Hematopoietic multipotent progenitor cell treated with erythropoietin and hydrocortisone succinate and interleukin-3 and kit ligand, for 15 days (in vitro differentiated cells): ENCODE data around the gene F5.
"Not testable (repeated sequence)": the region's sequence is repeated elsewhere in the genome, so short reads cannot be mapped to it uniquely, and the experiment has no call there.

Source experiments
- DNase-seq: peaks from one replicate; pipeline ENCODE4 v3.0.0-alpha.2; 2015; ENCODE audit warnings: low spot score

The F5 gene

DNA sequence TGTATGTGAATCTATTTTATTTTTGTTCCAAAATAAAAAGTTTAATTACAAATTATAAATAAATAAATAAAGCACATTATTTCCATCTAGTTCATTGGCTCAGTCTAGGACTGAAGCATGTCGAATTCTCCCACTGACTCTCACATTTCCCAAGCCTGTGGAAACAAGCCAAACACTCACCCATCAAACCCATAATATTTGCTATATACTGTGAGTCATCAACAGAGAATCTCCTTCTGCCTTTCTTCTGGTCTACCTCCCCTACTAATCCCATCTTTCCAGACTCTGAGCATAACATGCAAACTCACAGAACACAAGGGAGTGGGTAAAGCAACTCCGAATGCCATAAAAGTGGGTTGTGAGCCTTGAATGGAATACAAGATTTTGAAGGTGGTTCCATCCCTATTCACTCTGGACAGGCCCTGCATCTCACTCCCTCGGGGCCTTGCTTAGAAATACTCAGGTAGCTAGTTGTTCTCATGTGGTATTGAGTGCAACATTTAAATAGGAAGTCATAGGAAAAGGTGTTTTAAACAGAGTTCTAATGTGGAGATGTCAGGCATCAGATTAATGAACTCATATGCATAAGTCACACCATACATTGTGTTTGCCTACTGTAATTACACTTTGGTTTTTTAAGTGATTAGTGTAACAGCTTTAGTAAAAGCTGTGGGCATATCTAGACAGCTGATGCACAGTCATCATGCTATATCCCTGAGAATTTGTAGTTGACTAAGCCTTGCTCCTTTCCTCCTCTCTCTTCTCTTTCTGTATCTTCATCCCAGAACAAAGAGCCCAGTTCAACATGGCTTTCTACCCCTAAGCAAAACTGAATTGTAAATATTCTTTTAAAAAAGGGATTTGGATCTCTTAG is 47.0 kb downstream of the F5 start:
- no peak for DNase-seq

DNA sequence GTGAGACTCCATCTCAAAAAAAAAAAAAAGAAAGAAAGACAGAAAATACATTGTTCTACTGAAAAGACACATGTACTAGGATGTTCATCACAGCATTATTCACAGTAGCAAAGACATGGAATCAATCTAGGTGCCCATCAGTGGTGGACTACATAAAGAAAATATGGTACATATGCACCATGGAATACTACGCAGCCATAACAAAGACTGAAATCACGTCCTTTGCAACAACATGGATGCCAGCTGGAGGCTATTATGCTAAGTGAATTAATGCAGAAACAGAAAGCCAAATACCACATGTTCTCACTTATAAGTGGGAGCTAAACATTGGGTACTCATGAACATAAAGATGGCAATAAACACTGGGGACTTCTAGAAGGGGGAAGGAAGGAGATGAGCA is 51.6 kb downstream of the F5 start:
- DNase-seq: no peak

DNA sequence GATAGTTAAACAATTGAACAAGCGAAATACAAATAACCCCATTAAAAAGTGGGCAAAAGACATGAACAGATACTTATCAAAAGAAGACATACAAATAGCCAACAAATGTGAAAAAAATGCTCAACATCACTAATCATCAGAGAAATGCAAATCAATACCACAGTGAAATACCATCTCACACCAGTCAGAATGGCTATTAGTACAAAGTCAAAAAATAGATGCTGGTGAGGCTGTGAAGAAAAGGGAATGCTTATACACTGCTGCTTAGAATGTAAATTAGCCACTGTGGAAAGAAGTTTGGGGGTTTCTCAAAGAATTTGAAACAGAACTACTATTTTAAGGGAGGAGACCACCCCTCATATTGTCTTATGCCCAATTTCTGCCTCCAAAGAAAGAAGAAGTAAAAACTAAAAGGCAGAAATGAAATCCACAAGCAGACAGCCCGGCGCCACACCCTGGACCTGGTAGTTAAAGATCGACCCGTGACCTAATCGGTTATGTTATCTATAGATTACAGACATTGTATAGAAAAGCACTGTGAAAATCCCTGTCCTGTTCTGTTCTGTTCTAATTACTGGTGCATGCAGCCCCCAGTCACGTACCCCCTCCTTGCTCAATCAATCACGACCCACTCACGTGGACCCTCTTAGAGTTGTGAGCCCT is 52.6 kb downstream of the F5 start:
- DNase-seq: not testable (repeated sequence)

DNA sequence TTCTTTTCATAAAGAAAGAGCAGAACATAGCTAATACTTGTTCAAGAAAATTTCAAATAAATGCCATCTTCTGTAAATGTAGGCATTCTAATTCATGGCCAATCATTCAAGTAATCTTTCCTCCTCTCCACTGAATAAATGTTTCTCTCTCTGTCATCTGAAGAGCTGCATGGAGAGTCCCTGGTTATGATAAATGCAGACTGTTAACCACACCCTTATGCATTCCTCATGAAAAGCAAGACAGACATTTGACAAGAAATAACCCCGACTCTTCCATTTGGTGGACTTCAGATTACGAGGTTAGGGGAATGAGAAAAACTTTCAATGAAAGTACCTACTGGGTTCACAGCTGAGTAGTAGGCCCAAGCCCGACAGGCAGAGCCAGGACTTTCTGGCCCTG is 55.8 kb downstream of the F5 start:
- DNase-seq: no peak

DNA sequence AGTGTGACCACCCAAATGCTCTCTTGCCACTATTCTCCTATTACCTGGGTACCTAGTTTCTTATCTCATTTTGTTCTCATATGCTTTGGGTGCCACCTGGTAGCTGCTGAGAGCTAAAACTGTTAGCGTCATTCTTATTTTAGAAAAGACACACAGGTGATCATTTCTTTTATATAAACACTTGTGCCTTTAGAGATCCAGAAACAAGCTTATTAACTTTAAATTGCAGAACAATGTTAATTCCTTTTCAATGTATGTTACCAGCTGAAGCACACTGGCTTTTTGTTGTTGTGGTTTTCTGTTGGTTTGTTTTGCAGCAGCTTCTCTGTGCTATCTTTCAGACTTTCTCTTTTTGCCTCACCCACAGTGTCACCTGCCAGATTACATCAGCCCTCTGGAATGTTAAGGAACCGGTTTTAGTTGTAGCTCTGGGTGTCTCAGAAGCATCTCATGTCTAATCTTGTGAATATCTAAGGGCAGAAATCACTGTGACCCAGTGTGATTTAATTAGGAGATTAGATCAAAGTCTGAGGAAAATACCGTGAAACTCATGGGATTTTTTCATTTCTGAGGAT is 57.1 kb downstream of the F5 start:
- DNase-seq: no peak

DNA sequence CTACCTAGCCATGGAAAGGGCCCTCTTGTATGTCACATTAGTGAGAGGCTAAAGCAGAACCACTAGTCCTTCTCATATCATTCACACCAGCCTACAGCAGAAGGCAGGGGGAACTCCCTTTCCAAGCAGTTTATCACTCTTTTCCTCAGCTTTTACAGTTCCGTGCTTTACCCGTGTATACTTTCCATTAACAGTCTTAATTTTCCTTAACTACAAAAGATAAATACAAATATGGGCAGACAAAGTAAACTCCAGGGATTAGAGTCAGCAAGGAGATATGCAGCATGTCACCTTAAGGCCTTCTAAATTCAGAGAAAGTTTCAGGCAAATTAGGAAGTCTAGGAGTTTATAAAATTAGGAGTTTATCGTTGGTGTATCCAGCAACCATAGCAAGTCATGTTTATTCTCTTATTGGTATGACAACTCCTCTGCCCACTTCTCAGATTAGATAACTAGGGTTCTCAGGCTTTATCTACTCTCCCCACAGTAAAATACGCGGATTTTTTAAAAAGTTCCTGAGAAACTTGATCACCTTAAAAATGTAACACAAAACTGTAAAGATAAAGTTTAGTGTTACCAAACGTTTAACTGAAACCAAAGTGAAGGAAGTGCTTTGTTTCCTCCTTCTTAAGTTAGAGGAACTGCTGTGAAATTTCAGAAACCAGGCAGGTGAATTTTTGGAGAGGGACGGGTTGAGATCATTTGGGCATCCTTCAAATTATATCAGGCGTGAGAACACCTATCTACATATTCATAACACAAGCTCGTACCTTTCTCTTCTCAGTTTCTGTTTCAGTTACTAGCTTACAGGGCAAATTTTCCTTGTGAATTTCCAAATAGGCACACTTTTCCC is 57.8 kb downstream of the F5 start:
- no peak for DNase-seq

DNA sequence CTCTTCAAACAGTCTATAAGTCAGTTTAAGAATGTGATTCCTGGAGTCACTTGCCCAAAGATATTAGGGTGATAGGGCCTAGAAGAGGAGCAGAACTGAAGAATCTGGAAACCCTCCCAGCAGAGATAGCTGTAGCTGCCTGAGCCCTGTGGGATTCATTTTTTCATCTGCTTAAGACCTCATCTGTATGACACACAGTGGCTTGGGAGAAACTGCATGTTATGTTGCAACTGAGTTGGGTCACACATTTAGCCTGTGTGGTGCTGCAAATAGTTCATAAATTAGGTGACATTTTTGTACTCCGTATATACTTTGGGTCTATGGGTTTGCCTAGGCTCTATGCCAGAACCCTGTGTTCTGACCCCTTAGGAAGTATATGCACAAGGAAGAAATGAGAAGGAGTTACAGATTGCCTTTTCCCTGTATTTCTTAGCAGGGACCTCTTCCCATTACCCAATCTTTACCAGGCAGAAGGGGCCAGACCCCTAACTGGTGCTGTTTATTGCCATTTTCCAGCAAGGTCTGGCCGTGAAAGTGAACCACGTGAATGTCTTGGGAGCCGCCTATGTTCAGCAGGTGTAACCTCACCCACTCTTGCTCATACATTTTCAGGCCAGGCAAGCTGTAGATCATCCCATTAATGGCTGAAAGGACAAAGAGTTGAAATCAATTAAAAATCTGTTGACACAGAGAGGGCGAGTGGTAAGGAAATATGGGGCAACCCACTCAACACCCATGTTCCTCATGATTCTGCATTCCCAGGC is 58.6 kb downstream of the F5 start:
- no peak for DNase-seq

DNA sequence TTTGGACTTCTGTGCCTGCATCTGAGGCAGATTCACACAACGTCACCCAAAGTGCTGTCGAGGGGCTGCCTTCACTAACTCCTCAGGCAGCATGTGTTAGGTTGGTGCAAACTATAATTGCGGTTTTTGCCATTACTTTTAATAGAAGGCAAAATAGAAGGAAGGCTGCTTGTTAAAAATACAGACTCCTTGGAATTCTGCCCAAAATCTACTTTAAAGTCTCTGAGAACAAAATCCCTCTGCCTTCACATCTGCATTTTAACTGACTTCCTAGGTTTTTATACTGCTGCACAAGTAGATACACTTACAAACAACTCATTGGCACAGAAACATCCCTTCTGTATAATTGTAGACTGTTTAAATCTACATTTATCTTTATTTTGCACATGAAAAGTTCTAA is 59.3 kb downstream of the F5 start:
- DNase-seq: no peak

DNA sequence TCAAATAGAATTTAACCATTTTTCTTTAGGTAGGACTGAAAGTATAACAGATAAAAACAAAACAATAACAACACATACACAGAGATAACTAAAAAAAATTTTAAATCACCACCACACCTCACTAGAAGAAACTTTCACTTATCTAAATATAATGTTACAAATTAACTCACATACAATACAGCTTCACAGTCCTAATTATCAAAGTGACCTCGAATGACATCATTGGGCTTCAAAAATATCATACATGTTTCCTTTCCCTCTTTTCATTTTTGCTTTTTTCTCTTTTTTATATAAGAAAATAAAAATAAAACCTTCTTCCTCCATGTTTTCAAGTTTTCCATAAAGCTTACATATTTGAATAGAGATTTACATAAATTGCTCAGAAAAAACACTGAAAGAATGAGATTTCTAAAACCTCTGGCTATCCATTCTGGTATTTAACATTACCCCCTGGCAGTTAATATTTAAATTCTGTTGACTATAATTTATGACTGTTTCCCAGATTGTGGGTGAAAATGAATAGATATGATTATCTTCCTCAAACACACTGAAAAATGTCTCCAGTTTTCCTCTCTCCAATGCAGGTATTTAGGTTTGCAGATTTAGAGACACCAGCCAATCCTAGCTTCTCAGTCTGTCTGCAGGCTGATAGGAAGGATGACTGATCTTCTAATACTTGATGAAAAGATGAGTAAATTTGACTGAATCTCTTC is 60.0 kb downstream of the F5 start:
- no peak for DNase-seq

DNA sequence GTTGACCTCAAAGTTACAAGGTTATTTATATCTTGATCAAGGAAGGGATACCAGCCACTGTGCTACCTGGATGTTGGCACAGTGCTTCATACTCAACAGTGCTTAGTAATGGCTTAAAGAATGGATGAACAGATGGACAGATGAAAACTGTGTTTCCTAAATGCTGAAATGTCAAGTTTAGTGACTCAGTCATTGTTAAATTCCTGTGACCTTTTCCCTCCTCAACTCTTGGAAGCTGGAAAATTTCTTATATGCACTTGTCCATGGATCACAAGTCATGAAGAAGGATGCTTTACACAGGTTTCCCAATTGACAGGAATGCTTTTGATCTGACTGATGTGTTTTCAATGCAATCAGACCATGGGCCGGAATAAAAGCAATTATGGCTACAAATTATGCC is 60.9 kb downstream of the F5 start:
- DNase-seq: no peak

DNA sequence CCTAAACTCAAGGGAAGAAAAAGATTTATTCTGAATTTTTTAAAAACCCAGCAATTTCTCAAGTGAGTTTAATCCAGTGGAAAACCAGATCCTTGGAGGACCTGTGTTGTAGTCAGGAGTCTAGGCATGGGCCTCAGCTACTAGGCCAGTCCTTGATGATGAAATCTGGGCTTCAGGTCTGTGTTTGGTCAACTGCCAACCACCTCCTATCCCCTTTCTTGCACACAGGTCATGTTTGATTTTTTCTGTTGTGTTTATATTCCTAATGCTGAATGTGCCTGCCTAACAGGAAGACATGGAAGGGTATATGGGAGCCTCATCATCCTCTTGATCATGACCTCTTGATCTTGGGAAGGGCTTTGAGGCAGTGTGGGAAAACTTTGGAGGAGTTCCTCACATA is 62.4 kb downstream of the F5 start:
- no peak for DNase-seq

DNA sequence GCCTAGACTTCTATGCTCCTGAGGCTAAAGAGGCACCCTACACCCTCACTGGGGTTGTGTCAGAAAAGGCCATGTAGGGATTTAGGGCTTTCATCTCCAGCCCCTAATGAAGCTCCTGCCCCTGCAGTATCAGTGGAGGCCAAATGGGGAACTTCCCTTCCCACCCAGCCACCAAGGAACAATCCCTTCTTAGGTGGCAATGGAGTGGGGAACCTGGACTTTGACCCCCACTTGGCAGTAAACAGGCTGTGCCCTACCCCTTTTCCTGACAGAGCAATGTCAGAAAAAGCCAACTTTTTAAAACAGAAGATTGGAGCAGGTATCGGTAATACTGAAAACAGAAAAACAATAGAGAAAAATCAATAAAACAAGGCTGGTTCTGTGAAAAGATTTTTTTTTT is 65.1 kb downstream of the F5 start:
- DNase-seq: no peak

DNA sequence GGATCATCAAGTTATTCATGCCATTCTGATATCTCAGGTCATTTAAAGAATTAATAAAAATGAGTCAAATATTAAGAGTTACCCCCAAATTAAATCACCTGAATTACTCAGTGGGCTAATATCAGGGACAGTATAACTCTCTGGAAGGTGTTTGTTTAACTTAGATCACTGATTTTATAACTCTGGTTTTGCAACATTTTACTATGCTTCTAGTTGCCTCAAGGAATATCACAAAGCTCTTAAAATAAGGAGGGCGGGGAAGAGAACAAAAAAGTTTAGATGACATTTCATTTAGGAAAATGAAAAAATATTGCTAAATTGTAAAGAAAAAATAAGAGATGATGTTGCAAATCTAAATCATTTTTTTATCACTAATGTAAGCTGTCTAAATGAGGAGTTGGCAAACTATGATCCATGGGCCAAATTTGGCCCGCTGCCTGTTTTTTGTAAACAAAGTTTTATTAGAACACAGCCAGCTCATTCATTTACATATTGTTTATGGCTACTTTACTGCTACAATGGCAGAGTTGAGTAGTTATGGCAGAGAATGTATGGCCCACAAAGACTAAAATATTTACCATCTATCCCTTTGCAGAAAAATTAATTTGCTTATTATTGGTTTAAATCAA is 68.6 kb downstream of the F5 start:
- DNase-seq: no peak

DNA sequence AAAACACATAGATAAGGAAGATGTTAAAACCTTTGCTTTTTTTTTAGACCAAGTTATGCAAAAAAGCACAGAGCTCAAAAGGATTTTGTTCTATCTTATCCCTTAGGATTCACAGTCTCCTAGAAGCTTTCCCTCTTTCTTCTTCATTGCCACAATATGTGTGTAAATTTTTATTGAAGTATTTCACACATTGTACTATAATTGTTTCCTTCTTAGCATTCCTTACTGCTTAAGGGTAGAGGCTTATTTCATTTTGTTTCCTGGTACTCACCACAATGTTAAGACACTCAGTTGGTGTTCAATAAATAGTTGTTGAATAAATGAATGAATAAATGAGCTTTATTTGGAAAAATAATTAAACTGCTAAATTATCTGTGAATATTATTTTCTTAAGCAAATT is 70.6 kb downstream of the F5 start:
- DNase-seq: no peak

DNA sequence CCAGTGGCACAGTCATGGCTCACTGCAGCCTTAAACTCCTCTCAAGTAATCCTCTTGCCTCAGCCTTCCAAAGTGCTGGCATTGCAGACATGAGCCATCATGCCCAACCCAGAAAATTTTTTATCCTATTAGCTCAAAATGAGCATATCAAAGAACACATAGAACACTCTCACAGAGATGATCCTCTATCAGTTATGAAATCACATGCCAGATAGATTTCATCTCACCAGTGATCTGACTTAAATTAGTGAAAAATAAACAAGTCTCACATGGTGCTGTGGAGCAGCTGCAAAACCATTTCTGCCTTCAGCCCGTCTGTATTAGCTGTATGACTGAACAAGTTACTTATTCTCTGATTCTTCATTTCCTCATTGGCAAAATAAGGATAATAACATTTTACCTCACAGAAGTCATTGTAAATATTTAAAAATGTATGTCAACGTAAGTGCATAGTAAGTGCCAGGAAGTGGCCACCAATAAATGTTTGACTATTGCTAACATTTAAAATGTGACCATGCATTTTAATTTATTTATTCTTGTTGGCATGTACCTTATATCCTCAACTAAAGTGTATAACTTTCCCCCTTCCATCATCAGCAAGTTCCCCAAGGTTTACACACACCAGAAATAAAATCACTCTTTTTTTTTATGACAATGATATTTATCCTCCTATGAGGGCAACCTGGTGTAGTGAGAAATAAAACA is 71.6 kb downstream of the F5 start:
- no peak for DNase-seq

DNA sequence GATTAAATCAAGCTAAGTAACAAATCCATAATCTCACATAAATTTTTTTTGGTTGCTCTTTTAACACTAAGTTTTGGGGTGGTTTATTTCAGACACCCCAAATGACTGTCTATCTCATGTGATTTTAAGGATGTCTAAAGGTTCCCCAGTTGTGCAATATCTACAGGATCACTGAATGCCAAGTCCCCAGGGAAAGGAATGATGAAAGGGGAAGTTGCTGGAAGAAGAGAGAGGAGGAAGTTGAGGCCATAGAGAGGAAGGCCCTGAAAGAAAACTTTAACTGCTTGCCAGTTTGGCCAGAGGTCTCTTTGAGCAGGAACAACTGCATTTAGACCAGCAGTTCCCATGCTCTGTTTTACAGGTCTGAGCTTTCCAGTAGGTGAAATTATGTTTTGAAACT is 73.1 kb downstream of the F5 start:
- DNase-seq: no peak

DNA sequence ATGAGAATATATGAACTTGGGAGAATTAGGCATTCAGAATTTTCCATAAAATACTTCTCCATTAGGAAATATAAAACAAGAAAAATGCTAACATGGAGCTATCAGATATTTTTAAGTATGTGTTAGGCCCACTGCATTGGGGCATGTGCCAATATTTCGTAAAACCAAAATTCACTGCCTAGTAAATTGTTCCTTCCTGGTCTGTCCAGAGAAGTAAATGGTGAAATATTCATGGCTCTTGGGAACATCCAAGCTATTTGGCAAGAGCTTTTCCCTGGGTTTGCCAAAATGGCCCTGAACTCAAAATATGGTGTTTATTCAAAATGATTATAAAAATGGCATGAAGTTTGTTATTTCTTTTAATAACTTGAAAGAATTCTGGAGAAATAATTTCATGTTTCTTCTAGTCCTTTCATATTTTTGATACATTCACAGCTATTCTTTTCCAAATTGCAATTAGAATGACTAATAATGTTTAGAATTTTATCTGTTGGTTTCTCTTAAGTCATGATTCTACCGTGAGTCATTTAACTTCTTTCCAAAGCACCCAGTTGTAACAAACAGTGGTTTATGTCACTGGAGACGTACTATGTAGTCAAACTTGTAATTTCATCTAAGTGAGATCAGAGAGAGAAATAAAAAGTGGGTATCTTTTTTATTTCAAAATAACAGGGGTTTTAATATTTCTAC is 74.8 kb downstream of the F5 start:
- DNase-seq: no peak

DNA sequence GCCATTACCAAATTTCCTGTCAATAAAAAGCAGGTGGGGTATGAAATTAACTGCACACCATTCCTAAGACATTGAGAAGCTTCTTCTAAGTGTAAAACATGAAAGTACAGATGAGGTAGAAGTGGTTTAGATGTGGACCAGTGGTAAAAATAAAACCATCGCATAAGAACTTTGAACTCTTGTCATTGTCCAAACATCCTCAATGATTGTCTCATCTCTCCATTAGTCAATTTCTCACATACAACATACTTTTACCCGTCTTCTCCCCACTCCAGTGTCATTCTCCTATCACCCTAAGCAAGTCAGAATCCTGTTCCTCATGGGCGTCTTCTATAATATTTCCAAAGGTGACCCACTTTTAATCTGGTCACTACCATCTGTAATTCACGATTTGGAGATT is 76.2 kb downstream of the F5 start:
- DNase-seq: no peak

DNA sequence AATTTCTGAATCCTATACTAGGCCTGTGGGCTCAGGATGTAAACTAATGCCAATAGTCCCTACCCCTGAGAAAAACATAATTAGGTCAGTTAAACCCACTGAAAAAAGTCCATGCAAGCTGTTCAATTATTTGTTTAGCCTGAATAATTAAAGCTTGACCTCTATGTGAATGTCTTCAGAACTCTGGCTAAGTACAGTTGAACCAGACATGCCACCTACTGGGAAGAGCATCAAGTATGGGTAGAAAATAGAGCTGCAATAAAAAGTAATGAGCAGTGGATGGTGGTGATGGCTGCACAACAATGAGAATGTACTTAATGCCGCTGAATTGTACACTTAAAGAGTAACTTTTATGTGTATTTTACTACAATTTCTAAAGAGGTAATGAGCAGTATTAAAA is 76.9 kb downstream of the F5 start:
- no peak for DNase-seq
